CD4-positive, alpha-beta T cell treated with Interleukin-12 subunit alpha and Interleukin-12 subunit beta, for 1 hour (primary cell): ENCODE measurements around the gene PTPRD.

ENCODE experiments used
- DNase-seq: peaks from one replicate; pipeline ENCODE4 v3.0.0-alpha.2; 2020

Gene PTPRD

DNA sequence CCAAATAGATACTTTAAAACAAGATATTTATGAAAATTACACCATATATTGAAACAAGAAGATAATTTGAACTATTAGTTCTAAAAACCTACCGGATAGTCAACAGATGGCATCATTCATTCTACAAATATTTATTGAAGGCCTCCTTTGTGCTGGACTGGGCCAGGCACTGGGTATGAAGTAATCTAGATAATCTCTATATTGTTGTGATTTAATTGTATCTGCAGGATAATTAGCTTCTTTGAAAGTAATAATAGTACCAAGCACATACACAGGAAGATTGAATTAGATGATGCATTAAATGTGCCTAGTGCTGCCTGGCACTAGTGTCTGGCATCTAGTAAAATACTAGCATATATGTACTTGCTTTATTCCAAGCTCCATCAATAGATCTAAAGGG, 2078.0 kb downstream of the PTPRD start:
- DNase-seq = no peak

GRCh38 chr9:8533681-8534080, 2079.1 kb downstream of the PTPRD start:
- DNase-seq = no peak

DNA sequence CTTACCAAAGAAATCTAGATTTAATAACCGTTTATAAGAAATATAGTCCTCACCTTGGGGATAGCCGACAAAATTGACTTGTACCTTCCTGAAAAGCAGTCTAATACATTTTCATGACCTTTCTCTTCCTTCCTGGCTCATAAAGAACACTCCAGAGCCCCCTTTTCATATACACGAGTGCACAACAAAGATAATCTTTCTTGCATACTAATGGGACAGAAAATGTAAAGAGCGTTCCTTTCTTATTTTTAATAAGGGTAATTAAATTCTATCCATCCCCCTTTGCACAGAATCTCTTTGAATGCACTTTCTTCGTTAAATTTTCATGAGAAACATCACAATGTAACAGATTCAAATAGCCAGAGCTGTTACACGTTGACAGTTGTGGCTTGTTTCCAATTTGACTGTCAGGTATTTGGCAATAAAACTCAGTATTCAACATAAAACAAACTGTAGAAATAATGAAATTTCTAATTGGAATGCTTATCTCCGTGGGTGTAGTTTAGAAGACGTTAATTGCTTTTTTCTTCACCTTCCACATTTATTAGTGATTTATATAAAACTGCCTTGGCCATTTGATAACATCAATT, 2080.9 kb downstream of the PTPRD start:
- DNase-seq = no peak

DNA sequence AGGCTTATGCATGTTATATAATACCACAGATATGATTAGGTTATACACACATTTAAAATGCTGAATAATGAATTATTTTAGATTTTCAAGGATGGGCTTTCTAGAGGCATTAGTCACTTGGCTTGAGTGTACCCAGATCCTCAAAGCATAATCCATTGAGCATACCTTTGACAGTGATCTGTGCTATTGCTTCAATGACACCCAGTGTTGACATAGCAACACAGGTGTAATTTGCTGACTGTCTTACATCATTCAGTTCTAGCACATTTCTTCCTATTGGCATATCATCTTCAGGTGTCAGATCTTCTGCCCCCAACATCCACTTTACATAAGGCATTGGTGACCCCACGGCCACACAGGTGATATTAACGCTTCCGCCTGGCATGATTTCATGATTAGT, 2091.7 kb downstream of the PTPRD start:
- no peak for DNase-seq

DNA sequence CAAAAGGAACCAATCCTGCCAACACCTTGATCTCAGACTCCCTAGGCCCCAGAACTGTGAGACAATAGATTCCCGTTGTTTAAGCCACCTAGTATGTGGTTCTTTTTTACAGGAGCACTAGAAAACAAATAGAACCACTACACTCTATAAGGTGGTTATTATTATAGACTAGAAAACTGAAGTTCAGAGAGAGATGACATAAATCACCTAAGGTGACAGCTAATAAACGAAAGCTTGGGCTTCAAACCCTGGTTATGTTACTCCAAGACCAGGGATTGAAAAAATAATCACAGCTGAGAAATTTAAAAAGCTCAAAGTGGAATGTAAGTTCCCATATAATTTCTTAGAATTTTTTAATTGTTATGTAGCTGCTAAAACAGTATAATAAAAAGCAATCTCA, 2097.1 kb downstream of the PTPRD start:
- DNase-seq = no peak

DNA sequence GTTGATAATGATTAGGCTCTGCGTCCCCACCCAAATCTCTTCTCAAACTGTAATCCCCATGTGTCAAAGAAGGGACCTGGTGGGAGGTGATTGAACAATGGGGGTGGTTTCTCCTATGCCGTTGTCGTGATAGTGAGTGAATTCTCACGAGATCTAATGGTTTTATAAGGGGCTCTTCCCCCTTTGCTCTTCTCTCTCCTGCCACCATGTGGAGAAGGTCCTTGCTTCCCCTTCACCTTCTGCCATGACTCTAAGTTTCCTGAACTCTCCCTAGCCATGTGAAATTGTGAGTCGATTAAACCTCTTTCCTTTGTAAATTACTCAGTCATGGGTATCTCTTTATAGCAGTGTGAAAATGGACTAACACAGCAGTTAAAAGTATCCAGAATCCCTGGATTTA, 2098.0 kb downstream of the PTPRD start:
- DNase-seq = no peak

DNA sequence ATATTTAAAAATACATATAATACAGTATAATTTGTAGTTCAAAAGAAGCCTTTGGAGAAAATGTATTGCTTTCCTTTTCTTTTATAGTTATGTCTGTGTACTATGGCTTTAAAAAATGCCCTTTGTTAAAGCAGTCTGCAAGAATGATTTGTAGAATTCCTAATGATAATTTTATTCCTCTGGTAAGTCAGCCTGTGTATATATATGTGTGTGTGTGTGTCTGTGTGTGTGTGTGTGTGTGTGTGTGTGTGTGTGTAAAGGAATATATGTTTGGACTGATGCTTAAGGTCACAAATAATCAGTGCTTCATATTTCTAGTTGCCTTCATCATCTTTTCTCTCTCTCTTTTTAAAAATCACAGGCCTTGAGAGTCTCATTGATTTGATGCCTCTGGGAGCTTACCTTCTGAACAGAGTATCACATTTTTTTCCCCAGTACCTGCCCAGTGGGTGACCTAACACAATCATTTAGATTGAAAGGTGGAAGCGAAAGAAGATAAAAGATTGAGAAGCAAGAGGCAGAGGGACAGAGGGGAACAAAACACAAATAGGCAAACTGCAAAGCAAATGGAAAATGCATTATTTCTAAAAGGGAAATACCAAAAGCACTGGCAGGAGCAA, 2104.0 kb downstream of the PTPRD start:
- DNase-seq = no peak

- DNase-seq = no peak
Observed at GRCh38 chr9:8494571-8494970, 2118.2 kb downstream of the PTPRD start.

GRCh38 chr9:8492679-8493078, 2120.1 kb downstream of the PTPRD start:
- no peak for DNase-seq

DNA sequence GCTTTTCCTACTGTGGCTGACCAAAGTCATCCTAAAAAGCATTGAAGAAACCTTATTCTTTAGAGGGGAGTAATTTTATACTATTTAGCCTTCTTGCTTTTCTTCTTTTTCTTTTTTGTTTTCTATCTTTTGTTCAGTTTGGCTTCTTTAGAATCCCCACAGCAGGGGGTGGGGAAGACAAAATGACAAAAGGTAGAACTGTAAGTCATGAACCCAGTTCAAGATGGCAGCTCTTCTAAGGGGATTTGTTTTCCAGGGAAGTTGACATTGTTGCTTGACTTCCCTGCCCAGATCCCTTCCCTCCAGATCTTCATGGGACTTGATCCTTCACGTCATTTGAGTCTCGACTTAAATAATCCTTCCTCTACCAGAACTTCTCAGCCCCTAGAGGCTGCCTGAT, 2120.8 kb downstream of the PTPRD start:
- no peak for DNase-seq

DNA sequence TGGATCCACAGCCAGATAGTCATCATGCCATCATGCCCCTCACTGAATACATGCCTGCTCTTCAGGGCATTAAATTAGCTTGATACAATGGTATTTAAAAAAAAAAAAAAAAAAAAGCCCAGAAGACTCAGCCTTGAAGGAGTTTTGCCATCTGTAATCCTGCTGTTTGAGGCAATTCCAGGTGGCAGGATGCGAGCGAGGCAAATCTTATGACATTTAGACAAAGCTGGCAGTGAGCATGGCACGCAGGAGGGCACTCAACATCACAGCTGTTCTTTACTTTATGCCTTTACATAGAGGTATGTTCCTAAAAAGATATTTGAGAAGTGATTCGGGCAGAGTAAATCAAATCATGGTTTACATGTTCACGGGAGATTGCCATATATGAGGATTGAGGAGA, 2121.2 kb downstream of the PTPRD start:
- no peak for DNase-seq

DNA sequence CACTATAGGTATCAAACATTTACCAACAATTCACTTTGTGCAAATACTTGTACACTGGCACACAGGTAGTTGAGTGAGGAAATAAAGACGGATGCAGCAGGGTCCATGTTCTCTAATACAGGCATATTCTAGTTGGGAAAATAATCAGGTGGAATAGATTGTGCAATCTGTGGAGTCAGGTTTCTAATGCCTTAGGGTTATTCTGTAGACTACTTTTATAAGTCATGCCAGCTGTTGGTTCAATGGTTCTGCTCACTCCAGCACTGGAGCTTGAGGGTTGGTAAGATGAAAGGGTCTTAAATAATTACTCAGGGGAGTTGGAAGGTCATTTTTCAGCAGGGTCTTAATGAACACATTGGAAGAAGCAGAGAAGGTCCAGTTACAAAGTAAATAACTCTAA, 2123.0 kb downstream of the PTPRD start:
- DNase-seq = no peak

DNA sequence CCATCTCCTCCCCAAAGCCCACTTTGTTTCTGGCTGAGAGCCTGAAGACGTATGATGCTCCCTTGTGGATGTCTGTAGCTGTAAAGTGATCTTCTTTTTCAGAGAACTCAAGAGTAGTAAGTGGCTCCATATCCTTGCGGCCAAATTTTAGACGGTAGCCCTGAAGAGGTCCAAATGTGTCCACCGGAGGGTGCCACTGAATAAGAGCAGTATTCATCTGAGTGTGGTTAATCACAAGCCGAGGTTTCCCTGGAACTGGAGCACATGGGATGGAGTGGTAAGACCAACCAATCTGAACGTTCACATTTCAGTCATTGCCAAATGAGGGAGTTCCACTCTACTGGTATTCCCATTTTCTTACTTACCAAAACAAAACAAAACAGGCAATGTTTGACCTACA, 2126.7 kb downstream of the PTPRD start:
- DNase-seq = no peak

- no peak for DNase-seq
Observed at GRCh38 chr9:8484597-8485191, 2128.1 kb downstream of the PTPRD start.

DNA sequence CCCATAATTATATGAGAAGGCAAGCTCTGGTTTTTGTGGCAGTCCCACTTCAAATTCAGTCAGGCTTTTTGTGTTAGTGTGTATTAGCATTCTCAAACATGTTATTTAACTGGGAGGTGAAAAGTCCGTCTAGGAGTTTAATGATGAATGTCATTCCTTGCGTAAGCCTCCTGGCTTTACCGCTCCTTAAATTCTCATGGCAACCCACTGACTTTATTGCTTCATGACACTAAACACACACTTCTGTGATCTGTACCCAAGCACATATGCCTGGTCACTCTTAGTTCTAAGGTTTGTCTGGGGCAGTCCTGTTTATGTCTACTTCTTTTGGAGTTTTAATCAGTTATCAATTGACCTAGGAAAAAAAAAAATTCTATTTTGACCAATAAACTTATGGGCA, 2135.4 kb downstream of the PTPRD start:
- DNase-seq = no peak

- no peak for DNase-seq
Observed at GRCh38 chr9:8474937-8475336, 2137.9 kb downstream of the PTPRD start.

DNA sequence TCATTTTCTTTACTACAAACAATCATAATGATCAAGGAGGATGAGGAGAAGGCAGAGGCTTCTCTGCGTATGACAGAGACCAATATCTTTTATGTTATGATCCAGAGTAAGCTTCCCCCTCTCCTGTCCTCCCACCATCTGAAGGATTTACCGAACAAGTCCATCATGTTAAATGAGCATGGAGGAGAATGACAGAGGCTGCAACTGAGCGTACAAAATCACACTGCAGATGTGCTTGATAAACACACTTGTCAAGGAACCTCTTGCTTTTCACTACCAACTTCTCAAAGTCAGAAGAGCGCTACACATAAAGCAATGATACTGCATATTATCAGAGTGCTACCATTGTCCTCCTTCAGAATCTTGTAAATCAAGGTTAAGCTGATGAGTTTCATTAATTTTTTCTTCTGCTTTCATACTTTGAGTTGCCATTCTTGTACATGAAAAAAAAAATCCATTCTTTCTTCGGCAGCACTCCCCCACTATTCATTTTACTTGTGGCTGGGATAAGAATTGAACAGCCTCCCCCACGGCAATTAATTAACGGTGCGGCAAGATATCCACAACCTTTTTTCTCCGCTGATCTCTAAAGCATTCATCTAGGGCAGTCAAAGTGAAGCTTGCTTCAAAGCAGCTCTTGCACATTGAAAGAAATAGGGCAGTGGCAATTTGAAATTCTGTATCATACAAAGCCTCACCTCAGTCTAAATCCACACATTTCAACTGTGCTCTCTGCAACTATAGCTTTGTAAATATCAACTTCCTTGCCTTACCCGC, 2139.4 kb downstream of the PTPRD start:
- no peak for DNase-seq

DNA sequence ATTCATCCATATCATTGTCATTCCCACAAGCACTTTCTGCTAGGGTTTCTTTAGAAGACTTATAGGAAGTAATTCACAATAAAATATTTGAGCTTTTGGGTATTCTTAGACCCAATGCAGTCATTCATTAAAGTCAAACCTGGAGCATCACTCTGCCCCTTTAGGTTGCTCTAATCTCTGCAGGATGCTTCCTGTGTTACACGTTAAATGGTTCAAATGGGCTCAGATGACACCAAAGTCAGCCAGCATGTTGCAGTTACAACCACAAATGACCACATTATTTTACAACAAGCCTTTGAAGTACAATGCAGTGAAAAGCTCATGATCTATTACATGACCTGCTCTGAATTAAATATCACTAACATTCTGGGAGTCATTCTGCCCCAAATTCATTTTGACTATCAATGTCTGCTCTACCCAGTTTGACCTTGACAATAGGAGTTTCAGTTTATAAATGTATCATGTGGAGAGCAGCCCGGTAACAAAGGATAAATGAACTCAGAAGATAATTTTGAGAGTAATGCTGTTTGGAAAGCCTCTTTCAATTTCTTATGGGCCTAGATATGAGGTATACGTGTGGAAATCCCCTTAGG, 2144.7 kb downstream of the PTPRD start:
- DNase-seq = no peak

GRCh38 chr9:8457816-8458215, 2155.0 kb downstream of the PTPRD start:
- DNase-seq = no peak

DNA sequence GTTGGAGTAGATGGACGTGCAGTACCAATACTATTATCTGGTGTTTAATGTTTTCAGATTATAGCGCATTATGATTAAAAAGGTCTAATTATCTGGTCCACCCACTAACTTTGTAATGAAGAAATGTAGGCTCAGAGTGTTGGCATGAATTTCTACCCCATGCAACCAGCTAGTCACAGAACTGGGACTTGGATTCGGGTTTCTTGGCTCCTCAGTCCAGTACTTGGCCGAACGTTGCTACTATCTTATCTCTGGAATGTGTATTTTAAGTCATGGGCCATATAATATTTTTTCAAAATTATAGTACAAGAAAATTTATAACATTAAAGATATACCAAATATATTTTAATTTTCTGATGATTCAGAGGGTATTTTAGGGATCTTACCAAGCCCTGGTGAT, 2155.7 kb downstream of the PTPRD start:
- DNase-seq = no peak

DNA sequence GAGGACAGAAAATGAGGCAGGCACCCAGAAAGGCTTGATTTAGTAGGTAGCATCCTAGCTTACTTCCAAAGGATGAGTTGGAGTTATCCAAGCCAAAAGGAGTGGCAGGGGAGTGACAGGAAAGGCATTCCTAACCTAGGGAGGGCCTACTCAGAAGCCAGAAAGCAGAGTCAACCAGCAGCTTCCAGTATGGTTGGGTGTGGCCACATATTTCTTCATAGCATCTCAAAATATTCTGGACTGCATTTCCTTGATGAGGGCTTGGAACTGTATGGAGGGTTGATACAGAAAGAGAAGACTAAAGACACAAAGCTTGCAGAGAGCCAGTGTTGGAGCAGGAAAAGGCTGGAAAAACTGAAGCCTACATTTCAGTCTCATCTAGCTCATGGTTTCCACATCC, 2156.5 kb downstream of the PTPRD start:
- DNase-seq = no peak

DNA sequence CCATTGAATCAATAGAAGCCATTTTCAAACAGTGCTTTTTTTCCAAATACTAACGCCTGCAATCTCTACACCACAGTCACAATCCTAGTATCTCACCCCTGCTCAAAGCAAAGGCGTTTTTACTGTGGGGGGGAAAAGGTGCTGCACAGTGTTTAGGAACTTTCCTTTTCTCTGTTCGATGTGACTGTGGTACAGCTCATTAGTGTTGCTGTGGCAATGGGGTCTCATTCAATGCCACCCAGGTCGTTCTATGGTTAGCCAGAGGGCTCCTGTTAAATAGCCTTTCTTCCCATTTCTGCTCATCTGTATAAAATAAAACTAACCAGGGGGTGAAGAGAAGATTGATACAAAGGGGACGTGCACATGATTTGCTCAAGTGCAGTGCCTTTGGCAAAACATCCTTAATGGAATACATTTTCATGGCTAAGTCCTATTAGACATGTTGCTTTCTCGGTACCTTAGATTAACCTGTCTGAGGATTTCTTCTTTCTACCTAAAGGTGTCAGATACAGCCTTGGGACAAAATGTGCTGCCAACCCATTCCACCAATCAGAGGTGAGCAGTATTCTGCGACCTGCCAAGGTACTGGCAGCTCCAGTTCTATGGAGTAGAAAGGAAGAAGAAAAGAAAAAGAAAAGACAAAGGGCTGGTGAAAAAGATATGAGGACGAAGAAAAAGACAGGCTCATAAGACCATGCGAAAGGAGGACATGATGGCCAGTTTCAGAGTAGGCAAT, 2161.8 kb downstream of the PTPRD start:
- no peak for DNase-seq

- DNase-seq = no peak
Observed at GRCh38 chr9:8448226-8448625, 2164.6 kb downstream of the PTPRD start.
